GM20431 (cell line): ENCODE data around the gene TXNDC11.

Source experiments
- in situ Hi-C: fragments of 300-500 bp; cut with MseI, MboI; formaldehyde crosslinking; loops from one replicate; pipeline ENCODE4 v1.15.0; 2020; ENCODE audit warnings: low sequenced_read_pairs; ENCODE audit not compliant: unreplicated experiment

TXNDC11 gene

GRCh38 chr16:11636172-11636721 is 106.4 kb downstream of the TXNDC11 start:
- in situ Hi-C loops: loop anchor here (25.0 kb wide), 1 partner anchor 224 kb away; no protein-coding TSS in a partner anchor

- in situ Hi-C loops: loop anchor here (25.0 kb wide), 1 partner anchor 223 kb away; no protein-coding TSS in a partner anchor
Observed at GRCh38 chr16:11635679-11636171, 106.9 kb downstream of the TXNDC11 start.

- in situ Hi-C loops: loop anchor here (25.0 kb wide), 1 partner anchor 223 kb away; no protein-coding TSS in a partner anchor
Observed at GRCh38 chr16:11635113-11635652, 107.5 kb downstream of the TXNDC11 start.

- in situ Hi-C loops: loop anchor here (25.0 kb wide), 1 partner anchor 222 kb away; no protein-coding TSS in a partner anchor
Observed at GRCh38 chr16:11634312-11634711, 108.3 kb downstream of the TXNDC11 start.

GRCh38 chr16:11633113-11633512 is 109.5 kb downstream of the TXNDC11 start:
- in situ Hi-C loops: loop anchor here (25.0 kb wide), 1 partner anchor 221 kb away; no protein-coding TSS in a partner anchor

GRCh38 chr16:11632455-11632939 is 110.2 kb downstream of the TXNDC11 start:
- in situ Hi-C loops: loop anchor here (25.0 kb wide), 1 partner anchor 220 kb away; no protein-coding TSS in a partner anchor

- in situ Hi-C loops: loop anchor here (25.0 kb wide), 1 partner anchor 219 kb away; no protein-coding TSS in a partner anchor
Observed at GRCh38 chr16:11631214-11631613, 111.4 kb downstream of the TXNDC11 start.

- in situ Hi-C loops: loop anchor here (25.0 kb wide), 1 partner anchor 218 kb away; no protein-coding TSS in a partner anchor
Observed at GRCh38 chr16:11630768-11631056, 111.9 kb downstream of the TXNDC11 start.

GRCh38 chr16:11630046-11630767 is 112.5 kb downstream of the TXNDC11 start:
- in situ Hi-C loops: loop anchor here (25.0 kb wide), 1 partner anchor 218 kb away; no protein-coding TSS in a partner anchor
